Breast epithelium (tissue), 3 donors: ENCODE data around the gene ACO2.

Experiments
- POLR2A ChIP-seq: fragments of 450-650 bp; IDR thresholded peaks from one replicate; pipeline ENCODE4 v1.6.1; 2016; ENCODE audit warnings: antibody characterized with exemption, mild to moderate bottlenecking, moderate library complexity
- TF ChIP-seq, protein P1 (sequence below), 3 donors: fragments of 450-650 bp; IDR thresholded peaks; one replicate each; pipeline ENCODE4 v1.5.1; 2016 to 2017; ENCODE audit warnings: antibody characterized with exemption in 3 of 3, mild to moderate bottlenecking in 3 of 3, moderate library complexity in 3 of 3

DNA sequence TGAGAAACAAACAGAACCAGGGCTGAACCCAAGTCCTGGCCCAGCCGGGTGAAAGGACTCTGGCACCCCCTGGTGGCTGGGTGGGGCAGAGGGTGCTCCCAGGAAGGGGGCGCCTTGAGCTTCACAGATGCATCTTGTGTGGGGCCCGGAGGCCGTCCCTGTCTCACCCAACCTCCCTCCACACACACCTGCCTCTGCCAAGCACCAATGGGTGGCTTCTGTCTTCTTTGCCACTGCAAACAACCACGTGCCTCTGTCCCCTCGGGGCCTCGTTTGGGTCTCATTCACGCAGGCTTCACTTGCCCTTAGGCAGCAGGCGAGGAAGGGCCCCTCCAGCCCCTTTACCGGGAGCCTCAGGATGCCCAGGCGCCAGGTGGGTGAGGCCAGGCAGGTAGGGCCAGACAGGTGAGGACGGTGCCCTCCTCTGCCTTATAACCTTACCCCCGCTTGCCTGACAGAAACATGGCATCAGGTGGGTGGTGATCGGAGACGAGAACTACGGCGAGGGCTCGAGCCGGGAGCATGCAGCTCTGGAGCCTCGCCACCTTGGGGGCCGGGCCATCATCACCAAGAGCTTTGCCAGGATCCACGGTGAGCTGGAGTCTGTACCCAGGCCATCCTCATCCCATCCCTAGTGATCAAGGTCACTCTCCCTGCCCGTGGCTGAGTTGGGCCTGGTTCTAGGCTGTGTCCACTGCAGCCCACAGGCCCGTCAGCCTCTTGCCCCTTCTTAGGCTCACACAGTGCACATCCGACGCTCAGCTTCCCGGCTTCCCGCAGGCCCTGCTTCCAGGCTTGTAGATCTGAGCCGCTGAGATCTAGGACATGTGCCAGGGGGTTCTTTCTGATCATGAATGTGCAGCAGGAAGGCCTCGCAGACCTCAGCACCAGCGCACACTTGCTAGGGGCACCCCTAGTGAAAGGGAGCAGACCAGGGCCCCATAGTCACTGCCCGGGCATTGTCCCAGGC lies 58.2 kb downstream of the ACO2 start:
- TF ChIP-seq, protein P1, sequence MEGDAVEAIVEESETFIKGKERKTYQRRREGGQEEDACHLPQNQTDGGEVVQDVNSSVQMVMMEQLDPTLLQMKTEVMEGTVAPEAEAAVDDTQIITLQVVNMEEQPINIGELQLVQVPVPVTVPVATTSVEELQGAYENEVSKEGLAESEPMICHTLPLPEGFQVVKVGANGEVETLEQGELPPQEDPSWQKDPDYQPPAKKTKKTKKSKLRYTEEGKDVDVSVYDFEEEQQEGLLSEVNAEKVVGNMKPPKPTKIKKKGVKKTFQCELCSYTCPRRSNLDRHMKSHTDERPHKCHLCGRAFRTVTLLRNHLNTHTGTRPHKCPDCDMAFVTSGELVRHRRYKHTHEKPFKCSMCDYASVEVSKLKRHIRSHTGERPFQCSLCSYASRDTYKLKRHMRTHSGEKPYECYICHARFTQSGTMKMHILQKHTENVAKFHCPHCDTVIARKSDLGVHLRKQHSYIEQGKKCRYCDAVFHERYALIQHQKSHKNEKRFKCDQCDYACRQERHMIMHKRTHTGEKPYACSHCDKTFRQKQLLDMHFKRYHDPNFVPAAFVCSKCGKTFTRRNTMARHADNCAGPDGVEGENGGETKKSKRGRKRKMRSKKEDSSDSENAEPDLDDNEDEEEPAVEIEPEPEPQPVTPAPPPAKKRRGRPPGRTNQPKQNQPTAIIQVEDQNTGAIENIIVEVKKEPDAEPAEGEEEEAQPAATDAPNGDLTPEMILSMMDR (IDR thresholded peaks at IDR 0.05): peak; percentile 53 to 72 (median 62)
- TF ChIP-seq POLR2A: no peak
